ENCODE data around the gene ZNF446. TPM values are rescaled to one million over a fixed set of nuclear protein-coding genes. Genes with fewer than 3 reads are reported as not detected.
A peak's percentile ranks its signal among the peaks of the same experiment; 100 is the strongest.

The ZNF446 gene
- total RNA-seq, 2 experiments from 2014 or later = 4.2 to 4.7 TPM

- Mint-ChIP-seq H3K9me3 (ENCODE audit: low read depth) (no peaks in the 10 kb centered on the region), H3K27me3 (no peaks in the 10 kb centered on the region), H3K36me3 (ENCODE audit: low read depth) (peaks cover 23% of the 10 kb centered on the region), H3K4me1 (peaks cover 39% of the 10 kb centered on the region), H3K27ac (no peak overlapping the region), H3K4me3 (peak overlapping the region; percentile 82)
- intact Hi-C loops (cut with DNase I, micrococcal nuclease) = loop anchor here in 1 of 2 experiments (5.0 kb wide), 2 partner anchors 40 to 115 kb away; partner anchors contain the start of gene ZNF446
- POLR2A ChIA-PET = no interaction called here
- no peak for ATAC-seq
- no peak for DNase-seq
- CTCF ChIA-PET = interaction anchor here (1.2 to 5.8 kb wide), 2 partner anchors 59 to 63 kb away, joined by 3 to 78 read pairs; no protein-coding TSS in a partner anchor
Observed at GRCh38 chr19:58516964-58517833, 41.0 kb downstream of the ZNF446 start.

DNA sequence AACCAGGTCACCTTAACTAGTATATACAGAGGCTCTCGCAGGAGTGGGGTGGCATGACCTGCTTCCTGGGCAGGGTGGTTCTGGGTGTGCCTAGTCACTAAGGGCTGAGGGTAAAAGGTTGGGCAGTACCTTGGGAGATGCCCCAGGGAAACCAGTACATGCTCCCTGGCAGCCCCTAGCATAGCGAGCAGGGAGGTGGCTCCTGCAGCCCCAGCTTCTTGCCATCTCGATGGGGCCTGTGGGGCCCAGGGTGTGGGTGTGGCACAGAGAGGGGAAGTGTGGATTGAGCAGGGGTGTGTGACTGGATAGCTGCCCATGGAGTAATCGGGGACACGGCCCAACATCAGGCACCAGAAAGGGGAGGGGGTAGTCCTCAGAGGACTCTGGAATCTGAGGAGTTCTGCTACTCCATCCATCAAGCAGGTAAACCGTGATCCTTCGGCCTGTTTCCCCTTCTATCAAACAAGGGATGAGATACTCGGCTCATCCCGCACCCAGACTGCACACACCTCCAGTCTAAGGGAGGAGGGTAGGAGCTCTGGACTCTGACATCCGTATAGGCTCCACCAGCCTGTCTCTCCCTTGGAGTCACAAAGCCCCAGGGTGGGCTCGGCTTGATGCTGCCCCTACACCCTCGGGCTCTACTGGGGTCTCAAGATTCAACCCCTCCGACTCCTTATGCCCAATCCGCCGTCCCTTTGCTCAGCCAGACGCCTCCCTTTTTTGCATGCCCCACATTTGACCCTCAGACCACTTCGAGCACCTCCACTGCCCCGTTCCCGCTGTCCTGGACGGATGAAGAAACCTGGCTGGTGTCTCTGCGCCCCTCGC lies 42.3 kb downstream of the ZNF446 start:
- Mint-ChIP-seq H3K9me3 (ENCODE audit: low read depth) (no peaks in the 10 kb centered on the region), H3K4me3 (peak overlapping the region; percentile 82), H3K27ac (peak overlapping the region; percentile 94), H3K27me3 (no peaks in the 10 kb centered on the region), H3K4me1 (peaks cover 39% of the 10 kb centered on the region), H3K36me3 (ENCODE audit: low read depth) (peaks cover 23% of the 10 kb centered on the region)
- CTCF ChIA-PET = interaction anchor here (1.0 to 5.8 kb wide), 12 partner anchors 10 to 185 kb away, joined by 3 to 78 read pairs (median 7); partner anchors contain the start of genes CHMP2A, TRIM28, UBE2M and ZNF324B
- POLR2A ChIA-PET = interaction anchor here (0.9 to 2.7 kb wide), 4 partner anchors 27 to 192 kb away, joined by 5 to 18 read pairs (median 8); partner anchors contain the start of genes TRIM28 and ZSCAN22
- ATAC-seq = no peak
- intact Hi-C loops (cut with DNase I, micrococcal nuclease) = loop anchor here (1.0 to 5.0 kb wide), 22 partner anchors 19 to 336 kb away; partner anchors contain the start of genes TRIM28 (in 2 of the 2), ZNF446 (in 2 of the 2), CHMP2A (in 1 of the 2) and ERVK3-1 (in 1 of the 2)
- peak; percentile 49 for DNase-seq

DNA sequence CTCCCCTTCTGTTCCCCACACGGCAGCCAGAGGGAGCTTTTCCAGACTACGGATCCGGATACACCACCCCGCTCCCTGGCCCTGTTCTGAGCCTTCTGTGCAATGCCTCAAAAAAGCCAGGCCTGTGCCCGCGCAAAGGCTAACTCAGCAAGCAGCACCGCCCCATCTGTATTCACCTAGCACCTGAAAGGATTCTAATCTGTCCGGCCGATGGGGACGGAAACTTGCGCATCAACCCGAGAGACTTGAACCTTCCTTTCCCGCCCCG lies 42.9 kb downstream of the ZNF446 start:
- POLR2A ChIA-PET = interaction anchor here (0.9 to 2.7 kb wide), 4 partner anchors 26 to 192 kb away, joined by 5 to 18 read pairs (median 8); partner anchors contain the start of genes TRIM28 and ZSCAN22
- peak overlapping the region; percentile 94 for H3K27ac Mint-ChIP-seq

GRCh38 chr19:58519355-58520256 lies 43.5 kb downstream of the ZNF446 start, which contains the start of gene ZBTB45:
Gene ZBTB45, minus strand, starts transcription at chr19:58519810. Its CDS starts 2,137 bp downstream, at chr19:58517673.
- peaks cover 39% of the 10 kb centered on the region for H3K4me1 Mint-ChIP-seq
- intact Hi-C loops (cut with DNase I, micrococcal nuclease) = loop anchor here (1.0 to 5.0 kb wide), 23 partner anchors 19 to 337 kb away; partner anchors contain the start of genes TRIM28 (in 2 of the 2), ZNF446 (in 2 of the 2), CHMP2A (in 1 of the 2) and ERVK3-1 (in 1 of the 2)
- DNase-seq (peak; percentile 96), ATAC-seq (peak; percentile 82)
- H3K36me3 Mint-ChIP-seq (ENCODE audit: low read depth) = peaks cover 21% of the 10 kb centered on the region
- ChIA-PET POLR2A (interaction anchor here (0.8 to 2.7 kb wide), 13 partner anchors 20 to 193 kb away, joined by 3 to 18 read pairs (median 5); partner anchors contain the start of genes CHMP2A, MZF1, TRIM28 and UBE2M), CTCF (interaction anchor here (0.6 to 5.8 kb wide), 26 partner anchors 12 to 476 kb away, joined by 3 to 78 read pairs (median 4); partner anchors contain the start of genes CHMP2A, TRIM28, UBE2M and ZNF324B)
- no peaks in the 10 kb centered on the region for H3K9me3 Mint-ChIP-seq (ENCODE audit: low read depth)
- H3K4me3 Mint-ChIP-seq = peak within 1 kb of the TSS; percentile 82
- H3K27ac Mint-ChIP-seq = peak within 1 kb of the TSS; percentile 94
- H3K27me3 Mint-ChIP-seq = no peaks in the 10 kb centered on the region

More for the DNA sequence above, 42.9 kb downstream of the ZNF446 start:
- H3K27me3 Mint-ChIP-seq = no peaks in the 10 kb centered on the region
- no peaks in the 10 kb centered on the region for H3K9me3 Mint-ChIP-seq (ENCODE audit: low read depth)
- peak; percentile 16 for ATAC-seq
- peak overlapping the region; percentile 82 for H3K4me3 Mint-ChIP-seq
- CTCF ChIA-PET = interaction anchor here (1.0 to 5.8 kb wide), 12 partner anchors 11 to 185 kb away, joined by 3 to 78 read pairs (median 7); partner anchors contain the start of genes CHMP2A, TRIM28, UBE2M and ZNF324B
- peaks cover 39% of the 10 kb centered on the region for H3K4me1 Mint-ChIP-seq
- H3K36me3 Mint-ChIP-seq (ENCODE audit: low read depth) = peaks cover 23% of the 10 kb centered on the region
- intact Hi-C loops (cut with DNase I, micrococcal nuclease) = loop anchor here (1.0 to 5.0 kb wide), 22 partner anchors 20 to 337 kb away; partner anchors contain the start of genes TRIM28 (in 2 of the 2), ZNF446 (in 2 of the 2), CHMP2A (in 1 of the 2) and ERVK3-1 (in 1 of the 2)
- DNase-seq = peak; percentile 79

DNA sequence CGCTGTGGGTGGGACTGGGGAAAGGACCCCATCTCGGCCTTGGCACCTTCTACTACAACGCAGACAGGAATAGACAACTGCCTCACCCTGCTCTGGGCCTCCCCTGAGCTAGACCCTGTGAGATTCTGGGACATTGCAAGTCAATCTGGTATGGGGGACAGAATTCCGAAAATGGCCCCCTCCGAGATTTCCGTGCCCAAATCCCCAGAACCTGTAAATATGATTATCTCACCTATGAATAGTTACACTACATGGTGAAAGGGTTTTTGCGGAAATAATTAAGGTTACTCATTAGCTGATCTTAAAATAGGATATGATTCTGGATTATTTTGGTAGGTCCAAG lies 44.1 kb downstream of the ZNF446 start:
- Mint-ChIP-seq H3K27ac (peak overlapping the region; percentile 94), H3K36me3 (ENCODE audit: low read depth) (peaks cover 18% of the 10 kb centered on the region), H3K9me3 (ENCODE audit: low read depth) (no peaks in the 10 kb centered on the region), H3K27me3 (no peaks in the 10 kb centered on the region), H3K4me3 (peak overlapping the region; percentile 82), H3K4me1 (peaks cover 36% of the 10 kb centered on the region)
- CTCF ChIA-PET = interaction anchor here (0.6 to 5.8 kb wide), 23 partner anchors 12 to 476 kb away, joined by 3 to 78 read pairs (median 4); partner anchors contain the start of genes CHMP2A, TRIM28, UBE2M and ZNF324B
- DNase-seq (no peak), ATAC-seq (no peak)
- intact Hi-C loops (cut with DNase I, micrococcal nuclease) = loop anchor here in 1 of 2 experiments (1.0 kb wide), 2 partner anchors 18 to 61 kb away; no protein-coding TSS in a partner anchor
- POLR2A ChIA-PET = interaction anchor here (0.8 to 2.7 kb wide), 10 partner anchors 20 to 112 kb away, joined by 3 to 18 read pairs (median 5); partner anchors contain the start of genes CHMP2A, TRIM28, UBE2M and ZNF446

- H3K4me1 Mint-ChIP-seq = peaks cover 26% of the 10 kb centered on the region
- no peaks in the 10 kb centered on the region for H3K27me3 Mint-ChIP-seq
- peak overlapping the region; percentile 43 for H3K4me3 Mint-ChIP-seq
- POLR2A ChIA-PET = interaction anchor here (0.6 to 0.8 kb wide), 2 partner anchors 50 to 294 kb away, joined by 3 read pairs; no protein-coding TSS in a partner anchor
- peak overlapping the region; percentile 86 for H3K27ac Mint-ChIP-seq
- ATAC-seq = no peak
- DNase-seq = no peak
- no peaks in the 10 kb centered on the region for H3K9me3 Mint-ChIP-seq (ENCODE audit: low read depth)
- intact Hi-C loops (cut with DNase I, micrococcal nuclease) = no loop called here
- peaks cover 7% of the 10 kb centered on the region for H3K36me3 Mint-ChIP-seq (ENCODE audit: low read depth)
- CTCF ChIA-PET = interaction anchor here (0.5 to 5.8 kb wide), 6 partner anchors 22 to 293 kb away, joined by 3 to 78 read pairs (median 18); partner anchors contain the start of genes CHMP2A and TRIM28
Observed at GRCh38 chr19:58521651-58522050, 45.5 kb downstream of the ZNF446 start.

DNA sequence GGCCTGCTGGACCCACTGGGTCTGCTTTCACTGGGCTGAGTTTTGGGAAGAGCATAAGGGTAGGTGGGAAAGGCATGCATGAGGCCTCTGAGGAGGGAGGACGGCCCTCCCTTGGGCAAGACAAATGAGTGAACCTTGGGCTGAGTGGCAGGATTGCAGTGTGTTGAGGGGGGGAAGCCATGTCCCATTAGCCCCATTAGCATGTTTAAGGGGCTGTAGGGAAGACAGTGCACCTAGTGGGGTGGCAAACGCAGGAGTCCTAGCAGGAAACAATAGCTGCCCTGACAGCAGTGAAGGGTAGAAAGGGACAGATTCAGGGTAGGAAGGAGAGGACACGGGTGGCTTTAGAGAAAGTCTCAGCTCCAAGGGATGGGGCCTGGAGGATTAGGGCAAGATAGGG lies 46.6 kb downstream of the ZNF446 start:
- Mint-ChIP-seq H3K4me1 (peaks cover 22% of the 10 kb centered on the region), H3K36me3 (ENCODE audit: low read depth) (peaks cover 4% of the 10 kb centered on the region), H3K27ac (no peak overlapping the region), H3K4me3 (no peak overlapping the region), H3K27me3 (no peaks in the 10 kb centered on the region), H3K9me3 (ENCODE audit: low read depth) (no peaks in the 10 kb centered on the region)
- DNase-seq (no peak), ATAC-seq (no peak)
- POLR2A ChIA-PET = no interaction called here
- CTCF ChIA-PET = interaction anchor here (4.1 to 5.8 kb wide), 2 partner anchors 32 to 57 kb away, joined by 20 to 78 read pairs; partner anchors contain the start of gene CHMP2A
- intact Hi-C loops (cut with DNase I, micrococcal nuclease) = no loop called here

DNA sequence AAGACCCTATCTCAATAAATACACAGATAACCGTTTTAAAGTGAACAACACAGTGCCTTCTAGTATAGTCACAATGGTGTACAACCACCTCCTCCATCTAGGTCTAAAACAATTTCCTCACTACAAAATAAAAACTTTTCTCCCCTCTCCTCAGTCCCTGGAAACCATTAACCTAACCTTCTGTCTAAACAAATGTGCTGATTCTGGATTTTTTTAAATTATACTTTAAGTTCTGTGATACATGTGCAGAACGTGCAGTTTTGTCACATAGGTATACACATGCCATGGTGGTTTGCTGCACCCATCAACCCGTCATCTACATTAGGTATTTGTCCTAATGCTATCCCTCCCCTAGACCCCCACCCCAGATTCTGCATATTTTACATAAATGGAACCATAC lies 53.3 kb downstream of the ZNF446 start:
- ChIA-PET POLR2A (no interaction called here), CTCF (no interaction called here)
- Mint-ChIP-seq H3K9me3 (ENCODE audit: low read depth) (no peaks in the 10 kb centered on the region), H3K36me3 (ENCODE audit: low read depth) (no peaks in the 10 kb centered on the region), H3K4me3 (no peak overlapping the region), H3K4me1 (no peaks in the 10 kb centered on the region), H3K27me3 (no peaks in the 10 kb centered on the region), H3K27ac (no peak overlapping the region)
- ATAC-seq = no peak
- no peak for DNase-seq
- intact Hi-C loops (cut with DNase I, micrococcal nuclease) = no loop called here
